SK-N-SH treated with all-trans-retinoic acid at 6 μM for 48 hours (cell line): ENCODE results near the gene CHST11.

Source experiments
- ARNTL ChIP-seq: fragments of 450-650 bp; formaldehyde crosslinking; IDR thresholded peaks from 2 replicates; pipeline ENCODE4 v1.5.0; 2020; ENCODE audit warnings: low read depth, mild to moderate bottlenecking, moderate library complexity, borderline replicate concordance
- CSDC2 ChIP-seq: fragments of 250-450 bp; sonication (Bioruptor Pico); IDR thresholded peaks from 2 replicates; pipeline ENCODE4 v1.5.0; 2020; ENCODE audit warnings: mild to moderate bottlenecking, moderate library complexity
- CSRNP3 ChIP-seq: fragments of 250-450 bp; sonication (Bioruptor Pico); IDR thresholded peaks from 2 replicates; pipeline ENCODE4 v1.5.1; 2021; ENCODE audit warnings: mild to moderate bottlenecking, moderate library complexity
- ESRRG ChIP-seq: fragments of 250-450 bp; sonication (Bioruptor Pico); IDR thresholded peaks from 2 replicates; pipeline ENCODE4 v1.6.1; 2021; ENCODE audit warnings: mild to moderate bottlenecking
- PPARA ChIP-seq: fragments of 250-450 bp; sonication (Bioruptor Pico); IDR thresholded peaks from 2 replicates; pipeline ENCODE4 v1.5.0; 2020; ENCODE audit warnings: mild to moderate bottlenecking, borderline replicate concordance
- SNAI2 ChIP-seq: fragments of 250-450 bp; sonication (Bioruptor Pico); IDR thresholded peaks from 2 replicates; pipeline ENCODE4 v1.5.0; 2020; ENCODE audit warnings: mild to moderate bottlenecking, moderate library complexity
- ZC3H10 ChIP-seq: fragments of 250-450 bp; sonication (Bioruptor Pico); IDR thresholded peaks from 2 replicates; pipeline ENCODE4 v1.5.1; 2021; ENCODE audit warnings: mild to moderate bottlenecking, moderate library complexity
- ZFP3 ChIP-seq: fragments of 250-450 bp; sonication (Bioruptor Pico); IDR thresholded peaks from 2 replicates; pipeline ENCODE4 v1.5.0; 2020; ENCODE audit warnings: mild to moderate bottlenecking, moderate library complexity
- ZFP30 ChIP-seq: fragments of 450-650 bp; formaldehyde crosslinking; IDR thresholded peaks from 2 replicates; pipeline ENCODE4 v1.5.0; 2022; ENCODE audit warnings: mild to moderate bottlenecking, moderate library complexity
- ZNF8 ChIP-seq: fragments of 450-650 bp; formaldehyde crosslinking; IDR thresholded peaks from 2 replicates; pipeline ENCODE4 v1.5.0; 2020; ENCODE audit warnings: mild to moderate bottlenecking, moderate library complexity
- TF ChIP-seq, protein P1 (sequence below): fragments of 250-450 bp; sonication (Bioruptor Pico); IDR thresholded peaks from 2 replicates; pipeline ENCODE4 v1.8.0; 2020; ENCODE audit warnings: mild to moderate bottlenecking, moderate library complexity, borderline replicate concordance

- TF ChIP-seq ZFP3 (no peak), CSRNP3 (no peak), ZFP30 (CRISPR knock-in tag) (no peak), ZNF8 (CRISPR knock-in tag) (no peak), ARNTL (CRISPR knock-in tag) (no peak), ZC3H10 (no peak), ESRRG (CRISPR knock-in tag) (no peak), PPARA (CRISPR knock-in tag) (no peak), CSDC2 (no peak), SNAI2 (no peak)
- TF ChIP-seq, protein P1, sequence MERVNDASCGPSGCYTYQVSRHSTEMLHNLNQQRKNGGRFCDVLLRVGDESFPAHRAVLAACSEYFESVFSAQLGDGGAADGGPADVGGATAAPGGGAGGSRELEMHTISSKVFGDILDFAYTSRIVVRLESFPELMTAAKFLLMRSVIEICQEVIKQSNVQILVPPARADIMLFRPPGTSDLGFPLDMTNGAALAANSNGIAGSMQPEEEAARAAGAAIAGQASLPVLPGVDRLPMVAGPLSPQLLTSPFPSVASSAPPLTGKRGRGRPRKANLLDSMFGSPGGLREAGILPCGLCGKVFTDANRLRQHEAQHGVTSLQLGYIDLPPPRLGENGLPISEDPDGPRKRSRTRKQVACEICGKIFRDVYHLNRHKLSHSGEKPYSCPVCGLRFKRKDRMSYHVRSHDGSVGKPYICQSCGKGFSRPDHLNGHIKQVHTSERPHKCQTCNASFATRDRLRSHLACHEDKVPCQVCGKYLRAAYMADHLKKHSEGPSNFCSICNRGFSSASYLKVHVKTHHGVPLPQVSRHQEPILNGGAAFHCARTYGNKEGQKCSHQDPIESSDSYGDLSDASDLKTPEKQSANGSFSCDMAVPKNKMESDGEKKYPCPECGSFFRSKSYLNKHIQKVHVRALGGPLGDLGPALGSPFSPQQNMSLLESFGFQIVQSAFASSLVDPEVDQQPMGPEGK, result no peak
Observed at GRCh38 chr12:104712968-104713367, 256.2 kb downstream of the CHST11 start.
